Measurements from ENCODE around the gene HEMK1. TPM values are rescaled to one million over a fixed set of nuclear protein-coding genes. Genes with fewer than 3 reads are reported as not detected.

Gene HEMK1
- total RNA-seq, 4 donors from 2014 or later = 4.6 to 10.6 (median 6.3) TPM

- 91% methylated on average over 3 of the region's 3 CpGs for WGBS
- intact Hi-C loops (cut with DNase I) = no loop called here
- H3K4me1 ChIP-seq = peaks cover 17 to 47% (median 26%) of the 10 kb centered on the region in 4 donors
Observed at GRCh38 chr3:50586763-50587070, 17.4 kb downstream of the HEMK1 start.

GRCh38 chr3:50587373-50587772, 18.1 kb downstream of the HEMK1 start:
- H3K36me3 ChIP-seq = peaks cover 0 to 21% (median 4%) of the 10 kb centered on the region in 4 donors
- H3K4me1 ChIP-seq = peaks cover 24 to 42% (median 31%) of the 10 kb centered on the region in 4 donors
- H3K4me3 ChIP-seq = no peak overlapping the region
- intact Hi-C loops (cut with DNase I) = no loop called here
- WGBS = 87% methylated on average over 6 of the region's 6 CpGs
- TF ChIP-seq EP300 (IDR thresholded peaks at IDR 0.05) (no peak), POLR2A (IDR thresholded peaks at IDR 0.05; ENCODE audit: low read depth) (no peak), CTCF (IDR thresholded peaks at IDR 0.05) (no peak), POLR2AphosphoS5 (IDR thresholded peaks at IDR 0.05) (no peak)
- no peaks in the 10 kb centered on the region for H3K9me3 ChIP-seq
- no peak for DNase-seq (ENCODE audit: extremely low spot score)
- no peak overlapping the region for H3K27ac ChIP-seq (replicated peaks in 1 of 4)
- H3K27me3 ChIP-seq = no peaks in the 10 kb centered on the region

More at GRCh38 chr3:50586763-50587070, 17.4 kb downstream of the HEMK1 start:
- H3K9me3 ChIP-seq = no peaks in the 10 kb centered on the region
- H3K27ac ChIP-seq (replicated peaks in 1 of 4) = no peak overlapping the region
- peaks cover 0 to 27% (median 7%) of the 10 kb centered on the region in 4 donors for H3K36me3 ChIP-seq
- DNase-seq (ENCODE audit: extremely low spot score) = no peak
- H3K27me3 ChIP-seq = no peaks in the 10 kb centered on the region
- no peak overlapping the region for H3K4me3 ChIP-seq
- TF ChIP-seq POLR2A (IDR thresholded peaks at IDR 0.05; ENCODE audit: low read depth) (no peak), CTCF (IDR thresholded peaks at IDR 0.05) (no peak), EP300 (IDR thresholded peaks at IDR 0.05) (no peak), POLR2AphosphoS5 (IDR thresholded peaks at IDR 0.05) (no peak)

GRCh38 chr3:50587806-50588758, 18.8 kb downstream of the HEMK1 start:
- Histone ChIP-seq H3K27me3 (no peaks in the 10 kb centered on the region), H3K27ac (replicated peaks in 1 of 4) (no peak overlapping the region), H3K4me3 (no peak overlapping the region), H3K9me3 (no peaks in the 10 kb centered on the region), H3K4me1 (peaks cover 31 to 43% (median 37%) of the 10 kb centered on the region in 4 donors), H3K36me3 (peaks cover 0 to 14% (median 1%) of the 10 kb centered on the region in 4 donors)
- no peak for TF ChIP-seq POLR2AphosphoS5 (IDR thresholded peaks at IDR 0.05)
- no peak for TF ChIP-seq CTCF (IDR thresholded peaks at IDR 0.05)
- TF ChIP-seq EP300 (IDR thresholded peaks at IDR 0.05) = no peak
- TF ChIP-seq POLR2A (IDR thresholded peaks at IDR 0.05; ENCODE audit: low read depth) = no peak
- intact Hi-C loops (cut with DNase I) = no loop called here
- no peak for DNase-seq (ENCODE audit: extremely low spot score)
- WGBS = 65% methylated on average over 16 of the region's 17 CpGs

GRCh38 chr3:50588759-50589433, 19.6 kb downstream of the HEMK1 start:
- Histone ChIP-seq H3K4me1 (peaks cover 27 to 38% (median 31%) of the 10 kb centered on the region in 4 donors), H3K27ac (replicated peaks in 1 of 4) (no peak overlapping the region), H3K4me3 (no peak overlapping the region), H3K9me3 (no peaks in the 10 kb centered on the region), H3K36me3 (peaks cover 0 to 10% (median under 1%) of the 10 kb centered on the region in 4 donors), H3K27me3 (no peaks in the 10 kb centered on the region)
- DNase-seq (ENCODE audit: extremely low spot score) = no peak
- TF ChIP-seq POLR2A (IDR thresholded peaks at IDR 0.05; ENCODE audit: low read depth) = no peak
- no peak for TF ChIP-seq POLR2AphosphoS5 (IDR thresholded peaks at IDR 0.05)
- no peak for TF ChIP-seq EP300 (IDR thresholded peaks at IDR 0.05)
- no peak for TF ChIP-seq CTCF (IDR thresholded peaks at IDR 0.05)
- intact Hi-C loops (cut with DNase I) = no loop called here
- 88% methylated on average over 4 of the region's 4 CpGs for WGBS

Data from esophagus muscularis mucosa (tissue), 4 donors.